ENCODE data around the gene POLN.

DNA sequence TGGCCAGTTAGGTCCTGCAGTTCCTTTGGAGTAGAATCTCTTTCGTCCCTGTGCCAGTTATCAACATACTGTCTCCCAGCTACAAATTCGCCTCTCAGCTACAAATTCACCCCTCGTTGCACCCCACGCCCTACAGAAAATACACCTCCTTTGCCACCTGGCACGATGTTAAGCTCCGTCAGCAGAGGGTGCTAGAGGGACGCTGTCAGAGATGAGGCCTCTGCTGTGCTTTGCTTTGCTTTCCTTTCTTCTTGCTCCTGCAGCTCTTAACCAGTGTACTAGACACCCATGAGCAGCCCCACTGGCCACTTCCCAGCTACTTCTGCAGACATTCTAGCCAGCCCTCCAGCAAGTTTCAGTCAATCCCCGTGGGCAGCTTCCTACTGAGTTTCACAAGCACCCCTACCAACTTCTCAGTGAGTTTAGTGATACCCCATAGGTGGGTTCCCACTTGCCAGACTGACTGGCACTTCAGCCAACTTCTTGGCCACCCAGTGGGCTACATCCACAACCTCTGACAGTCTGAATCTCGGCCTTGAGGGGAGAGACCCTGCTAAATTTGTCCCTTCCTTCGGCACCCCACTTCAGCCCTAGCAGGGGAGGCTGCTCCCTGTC, 21.8 kb downstream of the POLN start:
- no peak for TF ChIP-seq POLR2AphosphoS5 (IDR thresholded peaks at IDR 0.05)
- TF ChIP-seq EP300 (IDR thresholded peaks at IDR 0.05; ENCODE audit: low read depth): no peak

All from transverse colon (tissue), 3 donors.